Measurements from ENCODE around the gene PFN2.
"Not testable (repeated sequence)": the region's sequence is repeated elsewhere in the genome, so short reads cannot be mapped to it uniquely, and the experiment has no call there.

Gene PFN2

DNA sequence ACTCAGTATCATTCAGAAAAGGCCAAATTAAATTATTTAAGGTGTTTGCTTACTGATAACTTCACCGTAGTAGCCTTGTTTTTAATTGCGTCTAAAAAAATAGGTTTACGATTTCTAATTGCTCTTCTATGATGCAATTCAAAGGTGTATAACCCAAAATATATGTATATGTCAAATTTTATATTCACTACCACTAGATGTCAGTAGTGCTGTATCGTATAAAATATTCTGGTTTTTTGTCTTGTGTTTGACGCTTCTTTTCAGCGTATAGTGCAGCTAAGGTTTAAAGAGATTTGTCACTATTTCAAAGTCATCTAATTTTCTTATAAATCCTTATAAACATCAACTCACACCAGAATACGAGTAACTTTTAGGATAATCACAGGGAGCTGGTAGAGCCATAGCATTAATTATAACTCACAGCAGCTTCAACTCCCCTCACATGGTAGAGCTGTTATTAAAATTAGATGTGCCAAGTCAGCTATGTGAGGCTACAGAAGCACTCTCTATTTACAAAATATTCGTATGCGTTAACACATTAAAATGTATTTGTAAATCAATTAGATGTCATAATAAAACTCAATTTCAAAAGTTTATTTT, 3.5 kb downstream of the PFN2 start:
- DNase-seq, result no peak

DNA sequence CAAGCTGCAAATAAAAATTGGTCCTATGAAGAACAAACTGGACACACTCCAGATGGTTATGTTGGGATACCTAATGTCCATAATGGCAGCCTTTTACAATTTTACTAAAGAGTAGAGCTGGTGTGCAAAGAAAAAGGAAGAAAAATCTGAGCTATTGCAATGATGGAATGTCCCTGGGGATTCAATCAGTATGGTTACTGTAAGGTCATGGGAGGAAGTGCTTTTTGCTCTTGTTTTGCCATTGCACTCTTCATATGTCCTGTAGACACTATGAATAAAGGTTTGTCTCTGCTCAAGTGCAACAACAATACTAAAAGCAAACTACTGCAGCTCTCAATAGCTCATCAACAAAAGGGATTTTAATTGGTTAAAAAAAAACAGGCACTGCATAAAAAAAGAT, 5.4 kb downstream of the PFN2 start:
- DNase-seq, result no peak

GRCh38 chr3:149964291-149964690, 6.4 kb downstream of the PFN2 start:
- DNase-seq, result no peak

GRCh38 chr3:149963485-149963884, 7.2 kb downstream of the PFN2 start:
- no peak for DNase-seq

DNA sequence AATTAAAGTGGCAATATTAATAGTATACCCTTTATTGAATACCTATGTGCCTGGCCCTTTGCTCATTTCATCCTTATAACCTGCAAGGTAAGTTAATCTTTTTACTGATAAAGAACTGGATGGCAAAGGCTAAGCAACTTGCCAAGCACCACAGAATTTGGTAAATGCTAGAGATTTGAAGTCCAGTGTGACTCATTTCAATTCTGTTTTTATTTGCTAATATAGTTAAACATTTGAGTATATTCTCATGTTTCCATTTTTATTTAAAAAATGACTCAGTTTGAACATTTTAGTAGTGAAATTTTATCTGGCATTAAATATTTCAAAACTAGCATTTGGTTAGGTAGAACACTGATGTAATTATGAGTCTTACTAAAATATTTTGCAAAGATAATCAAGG, 11.3 kb downstream of the PFN2 start:
- DNase-seq, result no peak

- DNase-seq, result no peak
Measured at GRCh38 chr3:149958171-149958796, 12.4 kb downstream of the PFN2 start.

DNA sequence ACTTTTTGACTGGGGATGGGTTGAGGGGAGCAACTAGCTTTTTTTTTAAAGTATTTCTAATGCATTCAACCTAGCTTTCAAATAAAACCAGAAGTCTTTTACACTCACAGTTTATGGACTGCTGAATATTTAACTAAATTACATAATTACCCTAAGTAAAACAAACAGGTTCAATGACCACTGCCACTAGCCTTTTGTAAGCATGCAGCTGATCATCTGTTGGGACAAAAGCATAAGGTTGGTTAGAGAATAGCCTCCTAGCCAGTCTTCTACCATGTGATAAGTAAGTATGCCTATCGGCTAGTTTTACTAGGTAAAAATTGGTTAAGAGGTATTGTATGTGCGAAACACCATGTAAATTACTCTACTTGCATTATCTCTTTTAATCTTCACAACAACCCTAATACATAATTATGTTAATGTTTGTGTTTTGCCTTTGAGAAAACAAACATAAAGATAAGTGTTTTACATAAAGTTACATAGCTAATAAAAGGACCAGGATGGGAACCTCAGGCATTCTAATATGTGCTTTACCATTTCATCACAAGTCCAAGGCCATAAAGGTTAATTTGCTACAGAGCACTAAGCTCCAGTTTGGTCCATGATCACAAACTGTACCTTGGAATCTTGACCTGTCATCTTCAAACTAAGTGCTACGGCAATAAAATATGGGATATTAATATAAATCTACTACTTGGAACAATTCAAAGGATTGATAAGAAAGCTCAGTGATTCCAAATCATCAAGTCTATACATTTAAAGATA, 13.2 kb downstream of the PFN2 start:
- DNase-seq, result no peak

DNA sequence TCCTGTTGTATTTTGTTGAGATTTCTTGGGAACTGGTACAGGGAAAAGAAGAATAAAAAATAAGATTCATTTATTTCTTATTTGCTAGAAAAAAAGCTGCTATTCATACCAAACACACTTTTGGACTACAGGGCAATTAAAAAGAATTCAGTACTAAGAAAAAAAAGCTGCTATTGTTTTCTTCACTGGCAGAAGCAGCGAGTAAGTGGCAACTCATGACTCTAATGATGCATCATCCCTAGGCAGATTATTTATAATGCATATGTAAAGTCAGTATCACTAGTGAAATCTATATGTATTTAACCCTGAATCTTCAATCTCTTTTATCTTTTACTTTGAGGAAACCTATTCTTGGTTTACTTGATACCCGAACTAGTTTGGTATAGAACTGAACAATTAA, 15.2 kb downstream of the PFN2 start:
- DNase-seq, result no peak

GRCh38 chr3:149954812-149955211, 15.9 kb downstream of the PFN2 start:
- DNase-seq, result no peak

- no peak for DNase-seq
Measured at GRCh38 chr3:149949181-149949580, 21.5 kb downstream of the PFN2 start.

- DNase-seq, result no peak
Measured at GRCh38 chr3:149947231-149947630, 23.5 kb downstream of the PFN2 start.

- DNase-seq, result not testable (repeated sequence)
Measured at GRCh38 chr3:149943966-149944365, 26.7 kb downstream of the PFN2 start.

DNA sequence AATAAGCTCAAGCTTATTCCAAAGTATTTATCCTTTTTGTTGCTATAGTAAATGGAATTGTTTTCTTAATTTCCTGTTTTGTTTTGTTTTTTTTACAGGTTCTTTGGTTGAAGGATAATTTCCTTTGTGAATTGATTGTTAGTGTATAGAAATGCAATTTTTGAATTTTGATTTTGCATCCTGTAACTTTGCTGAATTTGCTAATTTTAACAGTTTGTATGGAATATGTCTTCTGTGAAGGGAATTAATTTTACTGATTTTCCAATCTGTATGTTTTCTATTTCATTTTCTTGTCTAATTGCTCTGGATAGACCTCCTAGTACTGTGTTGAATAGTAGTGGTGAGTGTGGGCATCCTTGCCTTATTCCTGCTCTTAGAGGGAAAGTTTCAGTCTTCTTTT, 28.3 kb downstream of the PFN2 start:
- no peak for DNase-seq

DNA sequence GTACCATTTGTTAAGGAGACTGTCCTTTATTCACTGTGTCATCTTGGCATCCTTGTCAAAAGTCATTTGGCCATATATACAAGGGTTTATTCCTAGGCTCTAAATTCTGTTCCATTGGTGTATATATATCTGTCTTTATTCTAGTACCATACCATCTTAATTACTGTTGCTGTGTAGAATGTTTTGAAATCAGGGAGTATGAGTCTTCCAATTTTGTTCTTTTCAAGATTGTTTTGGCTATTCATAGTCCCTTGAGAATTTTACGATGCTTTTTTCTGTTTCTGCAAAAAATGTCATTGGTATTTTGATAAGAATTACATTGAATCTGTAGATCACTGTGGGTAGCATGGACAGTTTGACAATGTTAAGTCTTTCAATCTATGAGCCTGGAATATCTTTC, 28.7 kb downstream of the PFN2 start:
- no peak for DNase-seq

GRCh38 chr3:149941186-149941585, 29.5 kb downstream of the PFN2 start:
- no peak for DNase-seq

- not testable (repeated sequence) for DNase-seq
Measured at GRCh38 chr3:149938392-149939055, 32.2 kb downstream of the PFN2 start.

GRCh38 chr3:149936812-149937230, 33.9 kb downstream of the PFN2 start:
- DNase-seq, result peak; percentile 11

DNA sequence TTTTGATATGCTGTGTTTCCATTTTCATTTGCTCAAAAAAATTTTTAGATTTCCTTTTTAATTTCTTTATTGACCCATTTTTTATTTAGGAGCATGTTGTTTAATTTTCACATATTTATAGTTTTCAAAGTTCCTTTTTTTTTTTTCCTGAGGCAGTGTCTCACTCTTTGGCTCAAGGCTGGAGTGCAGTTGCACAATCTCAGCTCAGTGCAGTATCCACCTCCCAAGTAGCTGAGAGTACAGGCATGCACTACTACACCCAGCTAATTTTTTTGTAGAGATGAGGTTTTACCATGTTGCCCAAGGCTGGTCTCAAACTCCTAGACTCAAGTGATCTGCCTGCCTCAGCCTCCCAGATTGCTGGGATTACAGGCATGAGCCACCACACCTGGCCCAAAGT, 36.2 kb downstream of the PFN2 start:
- DNase-seq, result no peak

GRCh38 chr3:149933858-149934257, 36.8 kb downstream of the PFN2 start:
- DNase-seq, result no peak

GRCh38 chr3:149933008-149933407, 37.7 kb downstream of the PFN2 start:
- no peak for DNase-seq

GRCh38 chr3:149920119-149920518, 50.6 kb downstream of the PFN2 start:
- no peak for DNase-seq

- no peak for DNase-seq
Measured at GRCh38 chr3:149919509-149919908, 51.2 kb downstream of the PFN2 start.

DNA sequence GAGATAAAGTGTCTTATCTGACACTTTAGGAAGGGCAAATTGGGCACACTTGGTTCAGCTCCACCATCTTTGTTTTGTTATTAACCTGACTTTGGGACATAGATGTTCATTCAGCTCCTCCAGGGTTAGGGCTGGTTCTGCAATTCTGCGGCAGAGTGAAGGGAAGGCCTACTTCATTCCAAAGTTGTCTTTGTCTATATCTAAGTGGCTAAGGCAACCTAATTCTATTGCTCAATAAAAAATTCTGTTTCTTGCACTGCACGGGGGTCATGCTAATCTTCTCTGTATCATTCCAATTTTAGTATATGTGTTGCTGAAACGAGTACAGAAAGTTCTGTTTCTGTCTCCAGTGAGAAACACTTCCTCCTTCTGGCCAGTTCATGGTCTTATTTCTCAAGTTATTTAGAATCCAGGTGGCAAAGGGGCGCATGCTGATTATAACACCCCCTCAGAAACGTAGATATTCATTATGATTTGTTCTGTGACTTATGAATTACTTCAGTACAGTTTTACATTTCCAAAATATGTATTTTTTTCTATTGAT, 53.5 kb downstream of the PFN2 start:
- no peak for DNase-seq
